ENCODE measurements around the gene DIAPH3. TPM values are rescaled to one million over a fixed set of nuclear protein-coding genes. Genes with fewer than 3 reads are reported as not detected.

The DIAPH3 gene
- total and polyA plus RNA-seq, 2 of the 8 experiments (the other 6 are each of a cell fraction or from before 2014, with no cell fraction given): 8.0 to 30.8 TPM

DNA sequence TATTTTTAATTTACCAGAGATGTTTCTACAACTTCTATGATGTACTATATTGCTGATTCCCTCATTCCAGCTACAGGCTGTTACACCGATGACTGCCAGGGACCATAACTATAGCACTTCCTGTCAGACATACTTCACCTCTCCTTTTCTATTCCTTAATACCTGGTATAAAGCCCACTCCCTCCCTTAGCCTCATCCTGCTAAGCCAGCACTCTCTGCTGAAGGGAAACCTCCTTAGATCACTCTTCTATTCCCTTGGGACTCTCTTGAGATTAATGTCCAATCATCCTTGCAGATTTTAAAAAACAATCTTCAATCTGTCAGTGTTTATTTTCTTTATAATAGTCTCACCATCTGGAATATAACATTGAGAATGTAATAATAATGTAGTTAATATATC lies 127.9 kb downstream of the DIAPH3 start (continued):
- TF ChIP-seq CBX8 (IDR thresholded peaks at IDR 0.05; ENCODE audit: borderline replicate concordance, low read depth, low read length) (no peak), JUN (IDR thresholded peaks at IDR 0.05; ENCODE audit: low read depth, low read length) (no peak), SAP30 (IDR thresholded peaks at IDR 0.05; ENCODE audit: insufficient read depth, insufficient replicate concordance, low read length) (no peak), TAF7 (optimal IDR thresholded peaks at IDR 0.05; ENCODE audit: borderline replicate concordance, low read depth, low read length) (no peak)

Data from H1 (cell line).